A549 (cell line): ENCODE measurements around the gene GCAT. TPM values are rescaled to one million over a fixed set of nuclear protein-coding genes. Genes with fewer than 3 reads are reported as not detected.

Source experiments
- ATAC-seq, 2 experiments: fragments of 200-7000 bp in 1 of 2; fragments of >200 bp in 1 of 2; cut with Nextera tagmentation in 1 of 2; cut with Tn5 transposase in 1 of 2; 3 replicates each; pipeline versions ENCODE4 v1.8.0 to v1.9.1; 2018 to 2020; ENCODE audit warnings: mild to moderate bottlenecking in 1 of 2, moderate library complexity in 1 of 2
- CTCF ChIA-PET: fragments of 300-600 bp; sonication (Branson Sonifier 250); formaldehyde crosslinking; extraction: SDS; loops from one replicate; lab custom pipeline; 2021; ENCODE audit warnings: antibody characterized with exemption, inconsistent platforms; lab: Yijun Ruan, JAX
- POLR2A ChIA-PET: fragments of 350-600 bp; formaldehyde crosslinking; extraction: SDS; loops from one replicate; lab custom pipeline; 2021; ENCODE audit warnings: antibody characterized with exemption, inconsistent platforms; lab: Yijun Ruan, JAX
- DNase-seq, 2 experiments: peaks; one replicate each; pipeline versions ENCODE4 v3.0.0 to v3.0.0-alpha.2; 2011 to 2016; ENCODE audit warnings: low read depth in 1 of 2, low spot score in 1 of 2
- FAIRE-seq: peaks from 2 replicates; lab custom pipeline; 2011; peaks lifted over from hg19 to GRCh38; lab: Jason Lieb, UNC
- H3K27ac ChIP-seq, 2 experiments: fragments of >200 bp; sonication (Bioruptor Twin); formaldehyde crosslinking; 3 replicates each; pipeline ENCODE4 v1.5.1; 2016 to 2017
- H3K4me1 ChIP-seq: fragments of >200 bp; sonication (Bioruptor Twin); formaldehyde crosslinking; 3 replicates; pipeline ENCODE4 v1.6.1; 2016
- H3K4me2 ChIP-seq: fragments of >200 bp; sonication (Bioruptor Twin); formaldehyde crosslinking; 3 replicates; pipeline ENCODE4 v1.6.1; 2016
- H3K4me3 ChIP-seq: fragments of >200 bp; sonication (Bioruptor Twin); formaldehyde crosslinking; 3 replicates; pipeline ENCODE4 v1.5.1; 2016
- H3K9me3 ChIP-seq: fragments of >200 bp; sonication (Bioruptor Twin); formaldehyde crosslinking; 3 replicates; pipeline ENCODE4 v1.6.1; 2016
- BHLHE40 ChIP-seq: IDR thresholded peaks from 2 replicates; pipeline ENCODE4 v1.6.1; 2012; ENCODE audit warnings: low read depth, low read length, inconsistent platforms
- EHF ChIP-seq: fragments of 250-450 bp; sonication (Bioruptor Pico); IDR thresholded peaks from 2 replicates; pipeline ENCODE4 v1.5.0; 2020; ENCODE audit warnings: mild to moderate bottlenecking
- EHMT2 ChIP-seq: fragments of 200-600 bp; sonication (generic); IDR thresholded peaks from 2 replicates; pipeline ENCODE4 v1.6.1; 2016; ENCODE audit warnings: antibody characterized with exemption, low read depth, mild to moderate bottlenecking, moderate library complexity
- ESRRA ChIP-seq: fragments of 150-350 bp; IDR thresholded peaks from 2 replicates; pipeline ENCODE4 v1.6.1; 2014; ENCODE audit warnings: mild to moderate bottlenecking, low read length, borderline replicate concordance
- FOSL2 ChIP-seq, 2 experiments: fragments of 450-650 bp in 1 of 2; fragments of >200 bp in 1 of 2; sonication (Bioruptor Twin) in 1 of 2; formaldehyde crosslinking; IDR thresholded peaks; 2 replicates each; pipeline versions ENCODE4 v1.5.0 to v1.6.1; 2016 to 2020; ENCODE audit warnings: mild to moderate bottlenecking in 1 of 2, moderate library complexity in 1 of 2
- HDAC2 ChIP-seq: fragments of 200-600 bp; sonication (generic); IDR thresholded peaks from 2 replicates; pipeline ENCODE4 v1.6.1; 2016
- HEYL ChIP-seq: fragments of 250-450 bp; sonication (Bioruptor Pico); IDR thresholded peaks from 2 replicates; pipeline ENCODE4 v1.8.0; 2021; ENCODE audit warnings: mild to moderate bottlenecking, moderate library complexity
- HOXA7 ChIP-seq: fragments of 250-450 bp; sonication (Bioruptor Pico); IDR thresholded peaks from 2 replicates; pipeline ENCODE4 v1.5.0; 2020; ENCODE audit warnings: mild to moderate bottlenecking, moderate library complexity
- HOXB5 ChIP-seq: fragments of 250-450 bp; sonication (Bioruptor Pico); IDR thresholded peaks from 2 replicates; pipeline ENCODE4 v1.5.0; 2020; ENCODE audit warnings: mild to moderate bottlenecking, moderate library complexity
- JUNB ChIP-seq: fragments of >200 bp; sonication (Bioruptor Twin); formaldehyde crosslinking; IDR thresholded peaks from 2 replicates; pipeline ENCODE4 v1.6.1; 2016
- MAZ ChIP-seq: fragments of 150-350 bp; IDR thresholded peaks from 2 replicates; pipeline ENCODE4 v1.6.1; 2014; ENCODE audit warnings: antibody characterized with exemption, low read depth, low read length, borderline replicate concordance
- NPAS2 ChIP-seq: fragments of 250-450 bp; sonication (Bioruptor Pico); IDR thresholded peaks from 2 replicates; pipeline ENCODE4 v1.8.0; 2022; ENCODE audit warnings: mild to moderate bottlenecking, moderate library complexity, borderline replicate concordance
- NR3C1 ChIP-seq: fragments of >200 bp; sonication (Bioruptor Twin); formaldehyde crosslinking; IDR thresholded peaks from 3 replicates; pipeline ENCODE4 v1.6.1; 2017
- RARB ChIP-seq: fragments of 250-450 bp; sonication (Bioruptor Pico); IDR thresholded peaks from 2 replicates; pipeline ENCODE4 v1.8.0; 2021; ENCODE audit warnings: mild to moderate bottlenecking, moderate library complexity
- RCOR1 ChIP-seq: fragments of 150-350 bp; IDR thresholded peaks from 2 replicates; pipeline ENCODE4 v1.6.1; 2014; ENCODE audit warnings: antibody characterized with exemption, low read length, low read depth
- RNF2 ChIP-seq: fragments of 200-600 bp; sonication (generic); IDR thresholded peaks from 2 replicates; pipeline ENCODE4 v1.6.1; 2016; ENCODE audit warnings: low read depth, mild to moderate bottlenecking, antibody characterized with exemption, moderate library complexity, borderline replicate concordance
- SMC3 ChIP-seq: fragments of >200 bp; sonication (Bioruptor Twin); formaldehyde crosslinking; IDR thresholded peaks from 3 replicates; pipeline ENCODE4 v1.6.1; 2018; ENCODE audit warnings: inconsistent platforms
- ZSCAN20 ChIP-seq: fragments of 250-450 bp; sonication (Bioruptor Pico); IDR thresholded peaks from 2 replicates; pipeline ENCODE4 v1.8.0; 2022; ENCODE audit warnings: mild to moderate bottlenecking, moderate library complexity
- WGBS: methylation state at CpG from one replicate; pipeline ENCODE4 v1.1.6; 2017; ENCODE audit errors: missing lambda C conversion rate; 5-methylcytosine and 5-hydroxymethylcytosine counted together
- polyA plus RNA-seq, 4 experiments: library from polyadenylated mRNA; depleted of rRNA in 3 of 4; stranded (reverse); fragments of >200 nt; fragmentation: RNase III in 1 of 4; extraction: RNeasy Plus Mini Kit Qiagen cat#74134 plus additional on column Dnase treatment in 1 of 4; gene quantifications; 2 replicates in 3 of 4; 3 replicates in 1 of 4; pipeline ENCODE4 v1.2.3, GENCODE V29; 2011 to 2017
- TF ChIP-seq, protein P1 (sequence below): fragments of >200 bp; sonication (Bioruptor Twin); formaldehyde crosslinking; IDR thresholded peaks from 3 replicates; pipeline ENCODE4 v1.5.1; 2016
- TF ChIP-seq, protein P2 (sequence below): fragments of 250-450 bp; sonication (Bioruptor Pico); IDR thresholded peaks from 2 replicates; pipeline ENCODE4 v1.5.0; 2021; ENCODE audit warnings: mild to moderate bottlenecking, moderate library complexity, borderline replicate concordance
- TF ChIP-seq, protein P3 (sequence below): fragments of 450-650 bp; IDR thresholded peaks from 2 replicates; pipeline ENCODE4 v1.6.1; 2014; ENCODE audit warnings: antibody characterized with exemption
- TF ChIP-seq, protein P4 (sequence below): fragments of >200 bp; sonication (Bioruptor Twin); formaldehyde crosslinking; IDR thresholded peaks from 3 replicates; pipeline ENCODE4 v1.6.1; 2016
- TF ChIP-seq, protein P5 (sequence below): IDR thresholded peaks from 2 replicates; pipeline ENCODE4 v1.6.1; 2012
- TF ChIP-seq, protein P6 (sequence below): fragments of >200 bp; sonication (Bioruptor Twin); formaldehyde crosslinking; IDR thresholded peaks from 2 replicates; pipeline ENCODE4 v1.6.1; 2016

Gene GCAT
- polyA plus RNA-seq, 2 of the 4 experiments (the other 2 are of a cell fraction): 1.2 to 2.1 TPM

DNA sequence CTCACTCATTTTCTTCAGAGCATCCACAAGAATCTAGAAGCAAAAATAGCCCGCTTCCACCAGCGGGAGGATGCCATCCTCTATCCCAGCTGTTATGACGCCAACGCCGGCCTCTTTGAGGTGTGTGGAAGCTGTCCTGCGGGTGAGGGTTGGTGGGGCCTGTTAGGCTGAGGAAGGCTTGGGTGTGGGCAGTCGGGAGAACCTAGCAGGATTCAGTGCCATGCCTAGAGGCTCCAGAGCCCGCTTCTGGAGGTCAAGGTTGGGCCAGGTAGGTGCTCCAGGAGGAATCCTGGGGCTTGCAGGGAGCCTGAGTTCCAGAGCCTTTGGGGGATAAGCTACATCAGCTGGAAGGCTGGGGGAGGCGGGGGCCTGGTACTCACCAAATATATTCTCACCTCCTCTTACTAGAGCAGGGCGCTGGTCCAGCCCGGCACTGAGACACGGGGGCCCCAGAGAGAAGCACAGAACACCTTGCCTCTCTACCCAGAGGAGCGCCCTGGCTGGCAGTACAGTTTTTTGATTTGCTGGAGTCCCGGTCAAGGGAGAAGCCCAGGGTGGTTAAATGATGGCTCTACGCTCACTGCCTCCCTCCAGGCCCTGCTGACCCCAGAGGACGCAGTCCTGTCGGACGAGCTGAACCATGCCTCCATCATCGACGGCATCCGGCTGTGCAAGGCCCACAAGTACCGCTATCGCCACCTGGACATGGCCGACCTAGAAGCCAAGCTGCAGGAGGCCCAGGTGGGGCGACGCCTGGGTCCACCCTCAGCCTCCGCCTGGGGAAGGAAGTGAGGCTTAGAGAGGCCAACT is 5.3 kb downstream of the GCAT start:
- H3K27ac ChIP-seq: no peak overlapping the region
- WGBS: 88% methylated on average over 16 of the region's 27 CpGs
- H3K4me2 ChIP-seq: no peak overlapping the region
- no peaks in the 10 kb centered on the region for H3K9me3 ChIP-seq
- ATAC-seq: no peak
- DNase-seq: no peak
- ChIA-PET POLR2A (no interaction called here), CTCF (interaction anchor here (0.9 to 2.1 kb wide), 2 partner anchors 21 to 51 kb away, joined by 4 to 10 read pairs; no protein-coding TSS in a partner anchor)
- H3K4me3 ChIP-seq: no peak overlapping the region
- TF ChIP-seq RCOR1 (no peak), SMC3 (no peak), HOXB5 (CRISPR knock-in tag) (no peak), NR3C1 (no peak), ESRRA (no peak), EHF (CRISPR knock-in tag) (no peak), EHMT2 (no peak), RNF2 (no peak), JUNB (no peak)
- TF ChIP-seq, protein P1, sequence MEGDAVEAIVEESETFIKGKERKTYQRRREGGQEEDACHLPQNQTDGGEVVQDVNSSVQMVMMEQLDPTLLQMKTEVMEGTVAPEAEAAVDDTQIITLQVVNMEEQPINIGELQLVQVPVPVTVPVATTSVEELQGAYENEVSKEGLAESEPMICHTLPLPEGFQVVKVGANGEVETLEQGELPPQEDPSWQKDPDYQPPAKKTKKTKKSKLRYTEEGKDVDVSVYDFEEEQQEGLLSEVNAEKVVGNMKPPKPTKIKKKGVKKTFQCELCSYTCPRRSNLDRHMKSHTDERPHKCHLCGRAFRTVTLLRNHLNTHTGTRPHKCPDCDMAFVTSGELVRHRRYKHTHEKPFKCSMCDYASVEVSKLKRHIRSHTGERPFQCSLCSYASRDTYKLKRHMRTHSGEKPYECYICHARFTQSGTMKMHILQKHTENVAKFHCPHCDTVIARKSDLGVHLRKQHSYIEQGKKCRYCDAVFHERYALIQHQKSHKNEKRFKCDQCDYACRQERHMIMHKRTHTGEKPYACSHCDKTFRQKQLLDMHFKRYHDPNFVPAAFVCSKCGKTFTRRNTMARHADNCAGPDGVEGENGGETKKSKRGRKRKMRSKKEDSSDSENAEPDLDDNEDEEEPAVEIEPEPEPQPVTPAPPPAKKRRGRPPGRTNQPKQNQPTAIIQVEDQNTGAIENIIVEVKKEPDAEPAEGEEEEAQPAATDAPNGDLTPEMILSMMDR: no peak
- TF ChIP-seq, protein P2, sequence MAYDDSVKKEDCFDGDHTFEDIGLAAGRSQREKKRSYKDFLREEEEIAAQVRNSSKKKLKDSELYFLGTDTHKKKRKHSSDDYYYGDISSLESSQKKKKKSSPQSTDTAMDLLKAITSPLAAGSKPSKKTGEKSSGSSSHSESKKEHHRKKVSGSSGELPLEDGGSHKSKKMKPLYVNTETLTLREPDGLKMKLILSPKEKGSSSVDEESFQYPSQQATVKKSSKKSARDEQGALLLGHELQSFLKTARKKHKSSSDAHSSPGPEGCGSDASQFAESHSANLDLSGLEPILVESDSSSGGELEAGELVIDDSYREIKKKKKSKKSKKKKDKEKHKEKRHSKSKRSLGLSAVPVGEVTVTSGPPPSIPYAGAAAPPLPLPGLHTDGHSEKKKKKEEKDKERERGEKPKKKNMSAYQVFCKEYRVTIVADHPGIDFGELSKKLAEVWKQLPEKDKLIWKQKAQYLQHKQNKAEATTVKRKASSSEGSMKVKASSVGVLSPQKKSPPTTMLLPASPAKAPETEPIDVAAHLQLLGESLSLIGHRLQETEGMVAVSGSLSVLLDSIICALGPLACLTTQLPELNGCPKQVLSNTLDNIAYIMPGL (CRISPR knock-in tag): no peak
- TF ChIP-seq, protein P3, sequence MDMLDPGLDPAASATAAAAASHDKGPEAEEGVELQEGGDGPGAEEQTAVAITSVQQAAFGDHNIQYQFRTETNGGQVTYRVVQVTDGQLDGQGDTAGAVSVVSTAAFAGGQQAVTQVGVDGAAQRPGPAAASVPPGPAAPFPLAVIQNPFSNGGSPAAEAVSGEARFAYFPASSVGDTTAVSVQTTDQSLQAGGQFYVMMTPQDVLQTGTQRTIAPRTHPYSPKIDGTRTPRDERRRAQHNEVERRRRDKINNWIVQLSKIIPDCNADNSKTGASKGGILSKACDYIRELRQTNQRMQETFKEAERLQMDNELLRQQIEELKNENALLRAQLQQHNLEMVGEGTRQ: no peak
- no peak for FAIRE-seq
- peaks cover 8% of the 10 kb centered on the region; the same call in 1 of the 3 replicates for H3K4me1 ChIP-seq

DNA sequence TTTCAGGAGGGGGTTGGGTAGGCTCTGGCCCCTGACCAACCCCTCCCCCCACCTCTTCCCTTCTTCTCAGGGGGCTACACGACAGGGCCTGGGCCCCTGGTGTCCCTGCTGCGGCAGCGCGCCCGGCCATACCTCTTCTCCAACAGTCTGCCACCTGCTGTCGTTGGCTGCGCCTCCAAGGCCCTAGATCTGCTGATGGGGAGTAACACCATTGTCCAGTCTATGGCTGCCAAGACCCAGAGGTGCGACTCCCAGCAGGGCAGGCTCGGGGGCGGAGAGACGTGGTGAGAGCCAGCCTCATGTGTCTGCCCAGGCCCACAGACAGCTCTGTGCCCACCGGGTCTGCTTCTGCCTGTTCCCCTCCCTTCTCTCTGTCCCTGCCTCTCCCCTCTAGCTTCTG is 7.9 kb downstream of the GCAT start:
- no peak for FAIRE-seq
- TF ChIP-seq RCOR1: no peak

DNA sequence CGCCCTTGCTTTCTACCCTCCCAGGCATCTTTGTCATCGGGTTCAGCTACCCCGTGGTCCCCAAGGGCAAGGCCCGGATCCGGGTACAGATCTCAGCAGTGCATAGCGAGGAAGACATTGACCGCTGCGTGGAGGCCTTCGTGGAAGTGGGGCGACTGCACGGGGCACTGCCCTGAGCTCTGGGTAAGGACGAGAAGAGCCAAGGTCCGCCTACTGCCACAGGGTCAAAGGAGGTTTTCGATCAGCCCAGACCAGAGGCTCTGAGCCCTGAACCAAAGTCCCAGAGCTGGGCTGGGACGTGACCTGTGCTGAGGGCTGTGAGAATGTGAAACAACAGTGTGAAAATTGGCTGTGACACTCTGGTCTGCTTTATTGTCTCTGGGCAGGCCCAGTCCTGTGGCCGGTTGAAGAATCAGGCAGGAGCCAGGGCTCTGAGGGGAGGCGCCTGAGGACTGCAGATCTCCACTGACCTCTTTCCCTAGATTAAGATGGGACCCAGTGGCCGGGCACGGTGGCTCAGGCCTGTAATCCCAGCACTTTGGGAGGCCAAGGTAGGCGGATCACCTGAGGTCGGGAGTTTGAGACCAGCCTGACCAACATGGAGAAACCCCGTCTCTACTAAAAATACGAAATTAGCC is 8.9 kb downstream of the GCAT start:
- CTCF ChIA-PET: interaction anchor here (0.6 to 6.0 kb wide), 33 partner anchors 9 to 608 kb away, joined by 3 to 112 read pairs (median 4); partner anchors contain the start of genes ANKRD54 and GCAT
- no peak for ATAC-seq
- WGBS: 86% methylated on average over 14 of the region's 23 CpGs
- TF ChIP-seq NPAS2 (CRISPR knock-in tag): no peak
- TF ChIP-seq, protein P3: no peak
- TF ChIP-seq HDAC2: no peak
- TF ChIP-seq HEYL: no peak
- TF ChIP-seq, protein P4, sequence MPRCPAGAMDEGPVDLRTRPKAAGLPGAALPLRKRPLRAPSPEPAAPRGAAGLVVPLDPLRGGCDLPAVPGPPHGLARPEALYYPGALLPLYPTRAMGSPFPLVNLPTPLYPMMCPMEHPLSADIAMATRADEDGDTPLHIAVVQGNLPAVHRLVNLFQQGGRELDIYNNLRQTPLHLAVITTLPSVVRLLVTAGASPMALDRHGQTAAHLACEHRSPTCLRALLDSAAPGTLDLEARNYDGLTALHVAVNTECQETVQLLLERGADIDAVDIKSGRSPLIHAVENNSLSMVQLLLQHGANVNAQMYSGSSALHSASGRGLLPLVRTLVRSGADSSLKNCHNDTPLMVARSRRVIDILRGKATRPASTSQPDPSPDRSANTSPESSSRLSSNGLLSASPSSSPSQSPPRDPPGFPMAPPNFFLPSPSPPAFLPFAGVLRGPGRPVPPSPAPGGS: no peak
- no peak for TF ChIP-seq FOSL2 (IDR thresholded peaks at IDR 0.05)
- TF ChIP-seq FOSL2 (CRISPR knock-in tag; IDR thresholded peaks at IDR 0.05): no peak
- no peak for TF ChIP-seq HOXA7 (CRISPR knock-in tag)
- TF ChIP-seq, protein P5, sequence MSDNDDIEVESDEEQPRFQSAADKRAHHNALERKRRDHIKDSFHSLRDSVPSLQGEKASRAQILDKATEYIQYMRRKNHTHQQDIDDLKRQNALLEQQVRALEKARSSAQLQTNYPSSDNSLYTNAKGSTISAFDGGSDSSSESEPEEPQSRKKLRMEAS: no peak
- no peak for TF ChIP-seq NR3C1
- TF ChIP-seq MAZ: no peak
- TF ChIP-seq, protein P6, sequence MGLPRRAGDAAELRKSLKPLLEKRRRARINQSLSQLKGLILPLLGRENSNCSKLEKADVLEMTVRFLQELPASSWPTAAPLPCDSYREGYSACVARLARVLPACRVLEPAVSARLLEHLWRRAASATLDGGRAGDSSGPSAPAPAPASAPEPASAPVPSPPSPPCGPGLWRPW: no peak
- no peak for TF ChIP-seq BHLHE40
- no peak for TF ChIP-seq ZSCAN20 (CRISPR knock-in tag)
- no peak for TF ChIP-seq RARB (CRISPR knock-in tag)

More for the DNA sequence above, 7.9 kb downstream of the GCAT start:
- no peak overlapping the region for H3K4me2 ChIP-seq
- no peak for DNase-seq
- H3K27ac ChIP-seq: no peak overlapping the region
- no peaks in the 10 kb centered on the region for H3K9me3 ChIP-seq
- ATAC-seq: no peak
- peaks cover 4% of the 10 kb centered on the region; the same call in 1 of the 3 replicates for H3K4me1 ChIP-seq
- WGBS: 83% methylated on average over 12 of the region's 12 CpGs
- ChIA-PET POLR2A (no interaction called here), CTCF (interaction anchor here (0.6 to 6.0 kb wide), 7 partner anchors 20 to 609 kb away, joined by 3 to 112 read pairs (median 3); no protein-coding TSS in a partner anchor)
- H3K4me3 ChIP-seq: no peak overlapping the region

More for the DNA sequence above, 8.9 kb downstream of the GCAT start:
- no peak for DNase-seq
- H3K9me3 ChIP-seq: no peaks in the 10 kb centered on the region
- H3K4me3 ChIP-seq: no peak overlapping the region
- peaks cover 4% of the 10 kb centered on the region; the same call in 1 of the 3 replicates for H3K4me1 ChIP-seq
- no peak overlapping the region for H3K27ac ChIP-seq
- POLR2A ChIA-PET: no interaction called here
- FAIRE-seq: no peak
- H3K4me2 ChIP-seq: no peak overlapping the region
